Measurements from ENCODE around the gene TIGD4.

DNA sequence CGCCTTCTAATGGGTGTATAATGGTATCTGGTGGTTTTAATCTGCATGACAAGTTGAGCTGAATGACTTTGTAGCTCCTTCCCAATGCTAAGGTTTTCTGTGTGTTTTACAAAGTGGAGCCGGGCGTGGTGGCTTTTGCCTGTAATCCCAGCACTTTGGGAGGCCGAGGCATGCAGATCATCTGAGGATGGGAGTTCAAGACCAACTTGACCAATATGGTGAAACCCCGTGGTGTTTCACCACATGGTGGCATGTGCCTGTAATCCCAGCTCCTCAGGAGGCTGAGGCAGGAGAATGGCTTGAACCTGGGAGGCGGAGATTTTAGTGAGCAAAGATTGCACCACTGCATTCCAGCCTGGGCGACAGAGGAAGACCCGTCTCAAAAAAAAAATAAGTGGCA lies 29.1 kb upstream of the TIGD4 start:
- TF ChIP-seq TAF1 (CRISPR knock-in tag; IDR thresholded peaks at IDR 0.05) (no peak), JUND (CRISPR knock-in tag; IDR thresholded peaks at IDR 0.05) (no peak), BRD4 (CRISPR knock-in tag; IDR thresholded peaks at IDR 0.05) (no peak), JUNB (CRISPR knock-in tag; IDR thresholded peaks at IDR 0.05; ENCODE audit: borderline replicate concordance) (no peak), CTCF (CRISPR knock-in tag; IDR thresholded peaks at IDR 0.05) (no peak), EZH2 (conservative IDR thresholded peaks at IDR 0.05; ENCODE audit: low read depth, low read length) (no peak), RFX5 (IDR thresholded peaks at IDR 0.05; ENCODE audit: low read depth, low read length) (no peak)
- TF ChIP-seq, protein P1, sequence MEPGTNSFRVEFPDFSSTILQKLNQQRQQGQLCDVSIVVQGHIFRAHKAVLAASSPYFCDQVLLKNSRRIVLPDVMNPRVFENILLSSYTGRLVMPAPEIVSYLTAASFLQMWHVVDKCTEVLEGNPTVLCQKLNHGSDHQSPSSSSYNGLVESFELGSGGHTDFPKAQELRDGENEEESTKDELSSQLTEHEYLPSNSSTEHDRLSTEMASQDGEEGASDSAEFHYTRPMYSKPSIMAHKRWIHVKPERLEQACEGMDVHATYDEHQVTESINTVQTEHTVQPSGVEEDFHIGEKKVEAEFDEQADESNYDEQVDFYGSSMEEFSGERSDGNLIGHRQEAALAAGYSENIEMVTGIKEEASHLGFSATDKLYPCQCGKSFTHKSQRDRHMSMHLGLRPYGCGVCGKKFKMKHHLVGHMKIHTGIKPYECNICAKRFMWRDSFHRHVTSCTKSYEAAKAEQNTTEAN (CRISPR knock-in tag; conservative IDR thresholded peaks at IDR 0.05), result no peak
